GM12891 (cell line): ENCODE measurements around the gene CARD14.

Source experiments
- POLR2A ChIP-seq: IDR thresholded peaks from 2 replicates; pipeline ENCODE4 v1.6.1; 2011; ENCODE audit warnings: low read depth, low read length, control low read depth
- POLR2AphosphoS5 ChIP-seq: IDR thresholded peaks from 2 replicates; pipeline ENCODE4 v1.6.1; 2011; ENCODE audit warnings: low read depth, low read length, control low read depth
- POU2F2 ChIP-seq: IDR thresholded peaks from 2 replicates; pipeline ENCODE4 v1.6.1; 2011; ENCODE audit warnings: low read depth, mild to moderate bottlenecking, control low read depth, low read length, moderate library complexity
- SPI1 ChIP-seq: IDR thresholded peaks from 2 replicates; pipeline ENCODE4 v1.6.1; 2011; ENCODE audit warnings: low read depth, low read length, control low read depth
- TAF1 ChIP-seq: IDR thresholded peaks from 2 replicates; pipeline ENCODE4 v1.6.1; 2011; ENCODE audit warnings: low read depth, low read length, control low read depth

DNA sequence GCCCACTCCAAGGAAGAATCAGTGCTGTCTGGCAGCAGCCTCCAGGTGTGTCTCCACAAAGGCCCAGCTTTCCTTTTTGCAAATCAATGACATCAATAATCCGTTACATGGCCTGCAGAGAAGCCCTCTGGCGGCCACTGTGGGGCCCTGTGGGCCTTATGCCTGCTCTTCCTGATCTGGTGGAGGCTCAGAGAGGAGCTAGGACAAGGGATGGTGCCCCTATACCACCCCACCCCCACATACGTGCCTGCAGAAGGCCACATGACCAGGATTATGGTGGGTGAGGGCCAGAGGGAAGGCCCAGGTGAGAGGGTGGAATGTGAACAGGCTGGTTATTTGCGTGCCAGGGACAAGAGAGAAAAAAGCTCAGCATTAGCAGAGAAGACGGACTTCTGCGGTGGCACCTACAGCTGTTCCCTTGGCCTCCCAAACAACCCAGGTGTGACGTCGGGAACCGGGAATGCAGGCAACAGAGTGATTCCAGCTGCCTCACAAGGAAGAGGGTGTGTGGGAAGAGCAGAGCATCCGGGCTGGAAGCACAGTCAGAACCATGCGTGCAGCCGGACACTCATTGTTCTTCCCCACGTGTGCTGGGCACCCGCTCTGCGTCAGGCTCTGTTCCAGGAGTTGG is 45.4 kb upstream of the CARD14 start:
- TF ChIP-seq POLR2AphosphoS5 (no peak), POLR2A (no peak), TAF1 (no peak), POU2F2 (no peak), SPI1 (no peak)
